ENCODE results near the gene RGL2. TPM values are rescaled to one million over a fixed set of nuclear protein-coding genes. Genes with fewer than 3 reads are reported as not detected.
A peak's percentile ranks its signal among the peaks of the same experiment; 100 is the strongest.

The RGL2 gene
- total and polyA plus RNA-seq, 2 donors (not counting 3 experiments of a cell fraction or from before 2014, with no cell fraction given) = 87.7 to 90.3 TPM

DNA sequence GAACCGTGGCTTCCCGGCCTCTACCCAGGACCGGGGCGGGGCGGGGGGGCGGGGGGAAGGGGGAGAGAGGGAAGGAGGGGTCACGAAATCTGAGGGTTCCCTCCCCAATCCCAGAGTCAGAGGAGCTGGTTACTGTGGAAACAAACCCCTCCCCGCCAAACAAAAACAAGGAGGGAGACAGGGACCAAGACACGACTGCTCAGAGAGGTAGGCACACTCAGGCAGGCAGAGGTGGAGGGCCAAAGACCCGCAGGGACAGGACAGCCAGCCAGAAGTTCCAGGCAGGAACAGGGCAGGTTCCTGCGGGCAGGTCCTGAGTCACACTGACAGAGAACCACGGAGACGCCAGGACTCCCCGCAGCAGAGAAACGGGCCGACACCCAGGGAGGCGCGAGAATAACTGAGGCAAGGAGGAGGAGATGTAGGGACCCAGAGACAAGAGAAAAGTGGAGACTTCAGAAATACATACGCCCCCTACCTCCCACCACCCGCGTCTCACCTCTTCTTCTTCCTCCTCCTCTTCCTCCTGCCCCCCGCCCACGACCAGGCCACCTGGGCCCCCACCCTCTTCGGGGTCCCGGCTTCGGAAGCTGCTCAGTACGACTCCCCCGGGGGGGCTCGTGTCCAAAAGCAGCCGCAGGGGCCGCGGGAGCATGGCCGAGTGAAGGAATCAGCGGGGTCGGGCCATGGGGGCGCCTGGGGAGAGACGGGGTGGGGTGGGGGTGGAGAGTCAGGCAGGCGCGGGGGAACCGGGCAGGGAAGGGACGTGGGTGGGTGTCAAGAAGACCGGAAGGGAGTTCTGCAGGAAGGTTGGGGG, 578 bp downstream of the RGL2 start:
- Histone ChIP-seq H3K4me3 (replicated peaks in 1 of 3; ENCODE audit: insufficient read depth in 1 of 3, low read depth in 1 of 3, low read length in 3 of 3) (peak overlapping the region; percentile 67 to 82 (median 75)), H3K9me3 (replicated peaks; ENCODE audit: control insufficient read depth, insufficient read depth, low read length) (no peaks in the 10 kb centered on the region), H3K79me2 (ENCODE audit: control insufficient read depth, insufficient read depth, low read length) (peaks cover 16% of the 10 kb centered on the region), H3K9me1 (replicated peaks; ENCODE audit: control insufficient read depth, extremely low read depth, insufficient read depth, low read length) (no peaks in the 10 kb centered on the region), H4K20me1 (replicated peaks; ENCODE audit: control insufficient read depth, extremely low read depth, insufficient read depth, low read length) (no peaks in the 10 kb centered on the region), H3K36me3 (ENCODE audit: control insufficient read depth in 2 of 2, extremely low read depth in 1 of 2, insufficient read depth in 2 of 2, low read length in 2 of 2) (peaks cover 2 to 17% of the 10 kb centered on the region in 2 experiments), H3K9ac (replicated peaks; ENCODE audit: extremely low read depth, insufficient read depth, low read length) (peak overlapping the region; percentile 65), H2AFZ (ENCODE audit: low read depth, low read length) (no peak overlapping the region), H3K4me2 (ENCODE audit: insufficient read depth, low read length) (peak overlapping the region; percentile 76), H3K4me1 (ENCODE audit: control insufficient read depth, extremely low read depth, insufficient read depth, low read length) (peaks cover 13% of the 10 kb centered on the region), H3K27ac (ENCODE audit: insufficient read depth, low read depth, low read length) (peak overlapping the region; percentile 73), H3K27me3 (ENCODE audit: control insufficient read depth in 2 of 2, insufficient read depth in 2 of 2, low read length in 2 of 2) (no peaks in the 10 kb centered on the region)
- DNase-seq (ENCODE audit: low read depth, low spot score) (peak; percentile 55), FAIRE-seq (peak; percentile 76)
- no TSS peak for BruUV-seq (replicated peaks)
- ChIA-PET POLR2A (interaction anchor here (0.6 to 1.7 kb wide), 3 partner anchors 9 to 21 kb away, joined by 5 to 9 read pairs (median 6); partner anchors contain the start of genes B3GALT4, WDR46 and ZBTB22), CTCF (interaction anchor here (1.2 to 3.3 kb wide), 5 partner anchors 9 to 47 kb away, joined by 5 to 39 read pairs (median 14); partner anchors contain the start of genes B3GALT4, PFDN6, WDR46 and ZBTB22)
- TF ChIP-seq, protein P1, sequence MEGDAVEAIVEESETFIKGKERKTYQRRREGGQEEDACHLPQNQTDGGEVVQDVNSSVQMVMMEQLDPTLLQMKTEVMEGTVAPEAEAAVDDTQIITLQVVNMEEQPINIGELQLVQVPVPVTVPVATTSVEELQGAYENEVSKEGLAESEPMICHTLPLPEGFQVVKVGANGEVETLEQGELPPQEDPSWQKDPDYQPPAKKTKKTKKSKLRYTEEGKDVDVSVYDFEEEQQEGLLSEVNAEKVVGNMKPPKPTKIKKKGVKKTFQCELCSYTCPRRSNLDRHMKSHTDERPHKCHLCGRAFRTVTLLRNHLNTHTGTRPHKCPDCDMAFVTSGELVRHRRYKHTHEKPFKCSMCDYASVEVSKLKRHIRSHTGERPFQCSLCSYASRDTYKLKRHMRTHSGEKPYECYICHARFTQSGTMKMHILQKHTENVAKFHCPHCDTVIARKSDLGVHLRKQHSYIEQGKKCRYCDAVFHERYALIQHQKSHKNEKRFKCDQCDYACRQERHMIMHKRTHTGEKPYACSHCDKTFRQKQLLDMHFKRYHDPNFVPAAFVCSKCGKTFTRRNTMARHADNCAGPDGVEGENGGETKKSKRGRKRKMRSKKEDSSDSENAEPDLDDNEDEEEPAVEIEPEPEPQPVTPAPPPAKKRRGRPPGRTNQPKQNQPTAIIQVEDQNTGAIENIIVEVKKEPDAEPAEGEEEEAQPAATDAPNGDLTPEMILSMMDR (IDR thresholded peaks at IDR 0.05; ENCODE audit: extremely low read depth in 1 of 2, insufficient read depth in 1 of 2, low read depth in 1 of 2, low read length in 2 of 2) = peak in 1 of 2 donors; percentile 3
- no peak for TF ChIP-seq JUN (IDR thresholded peaks at IDR 0.05; ENCODE audit: borderline replicate concordance, insufficient read depth, insufficient read length, low read depth)
- intact Hi-C loops (cut with micrococcal nuclease) = no loop called here
- dilution Hi-C loops (cut with MboI; ENCODE audit: extremely low pct_ligation_motif_present, low sequenced_read_pairs) = no loop called here

Data from endothelial cell of umbilical vein (primary cell).